K562 (cell line): Measurements from ENCODE around the gene LRP10. TPM values are rescaled to one million over a fixed set of nuclear protein-coding genes. Genes with fewer than 3 reads are reported as not detected.

Experiments used
- ATAC-seq: fragments of 200-7000 bp; cut with Tn5 transposase; 3 replicates; pipeline ENCODE4 v1.9.1; 2020; ENCODE audit warnings: moderate library complexity
- BruUV-seq: library from RNA; stranded (reverse); fragments of 400-500 nt; replicated peaks from 2 replicates; lab custom pipeline; 2021; lab: Mats Ljungman, UMichigan
- CTCF ChIA-PET: fragments of 300-600 bp; formaldehyde crosslinking; extraction: SDS; loops from one replicate; lab custom pipeline; 2021; ENCODE audit warnings: low intra/inter-chr PET ratio; lab: Yijun Ruan, JAX
- POLR2A ChIA-PET: fragments of 300-600, 350-650 bp; sonication (Branson Sonifier 250); formaldehyde crosslinking; extraction: SDS; loops from one replicate; lab custom pipeline; 2021; ENCODE audit warnings: antibody characterized with exemption, inconsistent platforms; lab: Yijun Ruan, JAX
- DNase-seq, 4 experiments: peaks; one replicate each; pipeline versions ENCODE4 v3.0.0 to v3.0.0-alpha.2; 2011 to 2018; ENCODE audit warnings: low spot score in 3 of 4, mixed read lengths in 3 of 4; ENCODE audit errors: extremely low read depth in 1 of 4
- FAIRE-seq: peaks from 2 replicates; lab custom pipeline; 2011; peaks lifted over from hg19 to GRCh38; lab: Jason Lieb, UNC
- H2AFZ ChIP-seq: 2 replicates; pipeline ENCODE4 v1.6.0; 2011; ENCODE audit warnings: low read depth, low read length, control low read depth, inconsistent platforms
- H3K27ac ChIP-seq: fragments of 200-600 bp; 3 replicates; pipeline ENCODE4 v1.8.0; 2011; ENCODE audit warnings: low read depth, mild to moderate bottlenecking, control low read depth, inconsistent platforms, low read length, moderate library complexity, mixed read lengths; ENCODE audit errors: extremely low read depth
- H3K27me3 ChIP-seq, 2 experiments: fragments of 300-600 bp in 1 of 2; 2 replicates in 1 of 2; 3 replicates in 1 of 2; pipeline versions ENCODE4 v1.6.0 to v1.8.0; 2011; ENCODE audit warnings: inconsistent platforms in 2 of 2, low read length in 2 of 2, mild to moderate bottlenecking in 1 of 2, mixed read lengths in 1 of 2, moderate library complexity in 1 of 2; ENCODE audit not compliant: control insufficient read depth in 2 of 2, insufficient read depth in 2 of 2
- H3K36me3 ChIP-seq: fragments of 300-600 bp; 3 replicates; pipeline ENCODE4 v1.8.0; 2011; ENCODE audit warnings: mild to moderate bottlenecking, low read length, inconsistent platforms; ENCODE audit not compliant: control insufficient read depth, insufficient read depth
- H3K4me1 ChIP-seq, 2 experiments: fragments of 200-600 bp in 1 of 2; replicated peaks in 1 of 2; 2 replicates in 1 of 2; 3 replicates in 1 of 2; pipeline versions ENCODE4 v1.5.1 to v1.8.0; 2011; ENCODE audit warnings: inconsistent platforms in 2 of 2, low read length in 2 of 2, mild to moderate bottlenecking in 1 of 2, mixed read lengths in 1 of 2, moderate library complexity in 1 of 2; ENCODE audit not compliant: control insufficient read depth in 2 of 2, insufficient read depth in 2 of 2
- H3K4me2 ChIP-seq: 2 replicates; pipeline ENCODE4 v1.6.1; 2011; ENCODE audit warnings: low read length, control low read depth, inconsistent platforms, mixed read lengths; ENCODE audit not compliant: insufficient read depth
- H3K4me3 ChIP-seq: fragments of 200-600 bp; sonication (generic), shearing (Covaris generic); 2 replicates; pipeline ENCODE4 v1.5.1; 2016; ENCODE audit warnings: control low read depth, inconsistent platforms
- H3K79me2 ChIP-seq: fragments of 200-600 bp; 3 replicates; pipeline ENCODE4 v1.8.0; 2011; ENCODE audit warnings: low read length, inconsistent platforms; ENCODE audit not compliant: control insufficient read depth, insufficient read depth
- H3K9ac ChIP-seq, 2 experiments: 2 replicates each; pipeline versions ENCODE4 v1.6.0 to v1.6.1; 2011; ENCODE audit warnings: low read depth in 2 of 2, low read length in 2 of 2, control low read depth in 1 of 2, inconsistent platforms in 1 of 2, mild to moderate bottlenecking in 1 of 2, mixed read lengths in 1 of 2; ENCODE audit not compliant: insufficient read depth in 1 of 2
- H3K9me1 ChIP-seq: one replicate; pipeline ENCODE4 v1.6.0; 2011; ENCODE audit warnings: inconsistent platforms, mild to moderate bottlenecking, low read length, moderate library complexity; ENCODE audit not compliant: control insufficient read depth, insufficient read depth
- H3K9me3 ChIP-seq: replicated peaks from 2 replicates; pipeline ENCODE4 v1.5.1; 2011; ENCODE audit warnings: low read depth, low read length, inconsistent platforms; ENCODE audit not compliant: control insufficient read depth, insufficient read depth
- H4K20me1 ChIP-seq: replicated peaks from 2 replicates; pipeline ENCODE4 v1.6.1; 2011; ENCODE audit warnings: low read length, inconsistent platforms, mixed read lengths; ENCODE audit not compliant: control insufficient read depth, insufficient read depth
- BCLAF1 ChIP-seq, 2 experiments: fragments of 450-650 bp in 1 of 2; IDR thresholded peaks; 2 replicates each; pipeline ENCODE4 v1.6.1; 2011 to 2017; ENCODE audit warnings: low read depth in 2 of 2, antibody characterized with exemption in 1 of 2, borderline replicate concordance in 1 of 2, low read length in 1 of 2, mild to moderate bottlenecking in 1 of 2, mixed read lengths in 1 of 2; ENCODE audit not compliant: control insufficient read depth in 1 of 2
- CBX3 ChIP-seq, 2 experiments: IDR thresholded peaks; 1 replicate in 1 of 2; 2 replicates in 1 of 2; pipeline ENCODE4 v1.6.1; 2012; ENCODE audit warnings: inconsistent platforms in 2 of 2, low read length in 2 of 2, borderline replicate concordance in 1 of 2, control low read depth in 1 of 2
- FOXP1 ChIP-seq: sonication (generic); formaldehyde crosslinking; IDR thresholded peaks from 2 replicates; pipeline ENCODE4 v1.8.0; 2022; ENCODE audit warnings: mild to moderate bottlenecking, missing genetic modification reagents
- HBP1 ChIP-seq: fragments of 450-650 bp; formaldehyde crosslinking; IDR thresholded peaks from 2 replicates; pipeline ENCODE4 v1.4.0; 2022; ENCODE audit warnings: missing genetic modification characterization
- HIVEP1 ChIP-seq: fragments of 250-450 bp; sonication (Bioruptor Pico); IDR thresholded peaks from 2 replicates; pipeline ENCODE4 v1.4.0; 2020; ENCODE audit warnings: mild to moderate bottlenecking
- HLTF ChIP-seq: fragments of 450-650 bp; IDR thresholded peaks from 2 replicates; pipeline ENCODE4 v1.6.1; 2016
- ILF3 ChIP-seq: fragments of 450-650 bp; IDR thresholded peaks from 2 replicates; pipeline ENCODE4 v1.6.1; 2018; ENCODE audit warnings: antibody characterized with exemption, mild to moderate bottlenecking, moderate library complexity, borderline replicate concordance
- IRF1 ChIP-seq: sonication (generic); formaldehyde crosslinking; IDR thresholded peaks from 2 replicates; pipeline ENCODE4 v1.8.0; 2022; ENCODE audit warnings: missing genetic modification reagents, mild to moderate bottlenecking, borderline replicate concordance
- MAZ ChIP-seq, 2 experiments: fragments of 450-650 bp in 1 of 2; sonication (generic) in 1 of 2; formaldehyde crosslinking; IDR thresholded peaks in 1 of 2; conservative IDR thresholded peaks in 1 of 2; 2 replicates each; pipeline versions ENCODE4 v1.4.0 to v1.5.0; 2020; ENCODE audit warnings: mild to moderate bottlenecking in 1 of 2, missing genetic modification reagents in 1 of 2
- PHF8 ChIP-seq: fragments of 200-600 bp; sonication (generic); IDR thresholded peaks from 2 replicates; pipeline ENCODE4 v1.6.1; 2012; ENCODE audit warnings: mixed run types, mild to moderate bottlenecking, inconsistent platforms, low read length, moderate library complexity, borderline replicate concordance
- TCF7 ChIP-seq: sonication (generic); IDR thresholded peaks from 2 replicates; pipeline ENCODE4 v1.6.1; 2016; ENCODE audit warnings: antibody characterized with exemption, borderline replicate concordance
- ZNF253 ChIP-seq: fragments of 250-450 bp; sonication (Bioruptor Pico); conservative IDR thresholded peaks from 2 replicates; pipeline ENCODE4 v1.6.1; 2021; ENCODE audit warnings: mild to moderate bottlenecking
- ZNF431 ChIP-seq: sonication (generic); formaldehyde crosslinking; IDR thresholded peaks from 2 replicates; pipeline ENCODE4 v1.8.0; 2022; ENCODE audit warnings: mild to moderate bottlenecking, missing genetic modification reagents
- ZNF449 ChIP-seq: fragments of 250-450 bp; sonication (Bioruptor Pico); IDR thresholded peaks from 2 replicates; pipeline ENCODE4 v1.8.0; 2022; ENCODE audit warnings: moderate library complexity, mild to moderate bottlenecking, inconsistent platforms
- WGBS: fragments of 100-300 bp; shearing (Covaris generic); methylation state at CpG from one replicate; pipeline ENCODE4 v1.1.6; 2016; ENCODE audit warnings: low coverage, mixed read lengths; ENCODE audit not compliant: insufficient coverage; ENCODE audit errors: missing lambda C conversion rate; 5-methylcytosine and 5-hydroxymethylcytosine counted together
- in situ Hi-C: fragments of 300-500 bp; cut with MboI; formaldehyde crosslinking; loops from 4 replicates; pipeline ENCODE4 v1.15.0; 2018; ENCODE audit warnings: inconsistent platforms, mixed read lengths
- intact Hi-C: fragments of 100-400 bp; cut with micrococcal nuclease; formaldehyde crosslinking; loops from 2 replicates; pipeline ENCODE4 v1.14.2; 2022
- polyA plus RNA-seq, 8 experiments: library from polyadenylated mRNA; depleted of rRNA in 4 of 8; stranded (reverse) in 5 of 8; unstranded in 3 of 8; fragments of >200 nt; fragmentation: Nextera tagmentation in 2 of 8; fragmentation: Illumina TruSeq in 1 of 8; extraction: Ambion mirVana in 2 of 8; extraction: Trizol in 1 of 8; gene quantifications; 2 replicates each; pipeline versions ENCODE4 v1.2.1 to v1.2.3, GENCODE V29; 2011 to 2014; ENCODE audit warnings: inconsistent platforms in 1 of 8, missing spikeins in 1 of 8
- total RNA-seq, 7 experiments: library from RNA; depleted of rRNA in 6 of 7; stranded (reverse); fragments of >200 nt in 6 of 7; fragmentation: Illumina TruSeq in 2 of 7; extraction: Trizol in 2 of 7; gene quantifications; 2 replicates each; pipeline versions ENCODE4 v1.2.1 to v1.2.3, GENCODE V29; 2011 to 2021; ENCODE audit warnings: low replicate concordance in 1 of 7

The LRP10 gene
- total and polyA plus RNA-seq, 9 of the 15 experiments (the other 6 are each of a cell fraction or from before 2014, with no cell fraction given) = 1.3 to 45.5 (median 10.9) TPM

GRCh38 chr14:22843123-22843925, 28.2 kb upstream of the LRP10 start:
- no peaks in the 10 kb centered on the region for H3K27me3 ChIP-seq
- in situ Hi-C loops (loop anchor here (10.0 kb wide), 2 partner anchors 189 to 279 kb away; no protein-coding TSS in a partner anchor), intact Hi-C loops (no loop called here)
- DNase-seq (no peak), FAIRE-seq (no peak), ATAC-seq (no peak)
- H3K36me3 ChIP-seq = no peaks in the 10 kb centered on the region
- H3K79me2 ChIP-seq = no peaks in the 10 kb centered on the region
- H3K4me3 ChIP-seq = no peak overlapping the region
- ChIA-PET CTCF (no interaction called here), POLR2A (interaction anchor here (0.6 to 1.5 kb wide), 5 partner anchors 10 to 62 kb away, joined by 3 to 8 read pairs (median 3); partner anchors contain the start of gene MRPL52)
- H3K4me1 ChIP-seq = peaks cover 5 to 17% of the 10 kb centered on the region in 2 experiments; a peak in 2 of 5 replicates
- H4K20me1 ChIP-seq = no peaks in the 10 kb centered on the region
- no peaks in the 10 kb centered on the region for H3K9me1 ChIP-seq
- H3K9me3 ChIP-seq = no peaks in the 10 kb centered on the region
- H3K9ac ChIP-seq = peak overlapping the region in 1 of 2 experiments; percentile 63; a peak in 2 of 4 replicates
- 57% methylated on average over 21 of the region's 21 CpGs for WGBS
- H3K27ac ChIP-seq = no peak overlapping the region
- no peak overlapping the region for H2AFZ ChIP-seq
- BruUV-seq = no TSS peak
- H3K4me2 ChIP-seq = no peak overlapping the region
- TF ChIP-seq TCF7 (no peak), PHF8 (no peak), HIVEP1 (CRISPR knock-in tag) (no peak), ZNF449 (CRISPR knock-in tag) (no peak), HLTF (no peak), BCLAF1 (IDR thresholded peaks at IDR 0.05; ENCODE audit: borderline replicate concordance in 1 of 2, control insufficient read depth in 1 of 2, low read depth in 2 of 2, low read length in 1 of 2) (no peak), FOXP1 (CRISPR knock-in tag) (no peak), MAZ (CRISPR knock-in tag; conservative IDR thresholded peaks at IDR 0.05 in 1 of 2, IDR thresholded peaks at IDR 0.05 in 1 of 2) (no peak), HBP1 (CRISPR knock-in tag) (no peak), ZNF253 (CRISPR knock-in tag) (no peak), CBX3 (IDR thresholded peaks at IDR 0.05; ENCODE audit: borderline replicate concordance in 1 of 2, low read length in 2 of 2) (no peak), IRF1 (CRISPR knock-in tag) (no peak), ZNF431 (CRISPR knock-in tag) (no peak), ILF3 (no peak)
